Coronary artery (tissue), 2 donors: ENCODE data around the gene DCLK1.

Source experiments
- DNase-seq: peaks from one replicate; pipeline ENCODE4 v3.0.0-alpha.2; 2017; ENCODE audit warnings: low spot score
- H3K27ac ChIP-seq, 2 donors: fragments of 200-600 bp; sonication (generic); one replicate each; pipeline ENCODE4 v1.5.1; 2016 to 2019
- H3K4me3 ChIP-seq: fragments of 200-600 bp; sonication (generic); 2 replicates; pipeline ENCODE4 v1.5.1; 2016; ENCODE audit warnings: mild to moderate bottlenecking, moderate library complexity
- TF ChIP-seq, protein P1 (sequence below): fragments of 200-600 bp; sonication (generic); IDR thresholded peaks from one replicate; pipeline ENCODE4 v1.5.1; 2019; ENCODE audit warnings: antibody characterized with exemption

Gene DCLK1

DNA sequence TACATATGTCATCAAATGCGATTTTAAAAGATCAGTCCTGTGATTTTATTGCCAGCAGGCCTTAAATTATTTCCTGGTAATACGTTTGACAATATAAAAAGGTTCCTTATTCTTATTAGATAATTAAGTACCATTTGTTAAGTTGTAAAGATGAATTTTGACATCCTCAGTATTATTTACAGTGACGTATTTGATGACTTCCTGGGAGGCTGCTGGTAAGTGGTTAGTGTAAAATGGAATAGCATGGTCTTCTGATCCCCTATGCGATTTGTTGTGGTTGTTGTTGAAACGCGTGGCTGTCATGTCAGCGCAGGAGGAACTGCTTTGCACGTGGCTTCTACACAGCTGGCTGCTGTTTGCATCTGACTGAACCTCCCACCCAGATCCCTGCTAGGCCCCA lies 99.7 kb downstream of the DCLK1 start:
- no peak overlapping the region for H3K4me3 ChIP-seq
- TF ChIP-seq, protein P1, sequence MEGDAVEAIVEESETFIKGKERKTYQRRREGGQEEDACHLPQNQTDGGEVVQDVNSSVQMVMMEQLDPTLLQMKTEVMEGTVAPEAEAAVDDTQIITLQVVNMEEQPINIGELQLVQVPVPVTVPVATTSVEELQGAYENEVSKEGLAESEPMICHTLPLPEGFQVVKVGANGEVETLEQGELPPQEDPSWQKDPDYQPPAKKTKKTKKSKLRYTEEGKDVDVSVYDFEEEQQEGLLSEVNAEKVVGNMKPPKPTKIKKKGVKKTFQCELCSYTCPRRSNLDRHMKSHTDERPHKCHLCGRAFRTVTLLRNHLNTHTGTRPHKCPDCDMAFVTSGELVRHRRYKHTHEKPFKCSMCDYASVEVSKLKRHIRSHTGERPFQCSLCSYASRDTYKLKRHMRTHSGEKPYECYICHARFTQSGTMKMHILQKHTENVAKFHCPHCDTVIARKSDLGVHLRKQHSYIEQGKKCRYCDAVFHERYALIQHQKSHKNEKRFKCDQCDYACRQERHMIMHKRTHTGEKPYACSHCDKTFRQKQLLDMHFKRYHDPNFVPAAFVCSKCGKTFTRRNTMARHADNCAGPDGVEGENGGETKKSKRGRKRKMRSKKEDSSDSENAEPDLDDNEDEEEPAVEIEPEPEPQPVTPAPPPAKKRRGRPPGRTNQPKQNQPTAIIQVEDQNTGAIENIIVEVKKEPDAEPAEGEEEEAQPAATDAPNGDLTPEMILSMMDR = no peak
- DNase-seq = no peak
- H3K27ac ChIP-seq = no peak overlapping the region

DNA sequence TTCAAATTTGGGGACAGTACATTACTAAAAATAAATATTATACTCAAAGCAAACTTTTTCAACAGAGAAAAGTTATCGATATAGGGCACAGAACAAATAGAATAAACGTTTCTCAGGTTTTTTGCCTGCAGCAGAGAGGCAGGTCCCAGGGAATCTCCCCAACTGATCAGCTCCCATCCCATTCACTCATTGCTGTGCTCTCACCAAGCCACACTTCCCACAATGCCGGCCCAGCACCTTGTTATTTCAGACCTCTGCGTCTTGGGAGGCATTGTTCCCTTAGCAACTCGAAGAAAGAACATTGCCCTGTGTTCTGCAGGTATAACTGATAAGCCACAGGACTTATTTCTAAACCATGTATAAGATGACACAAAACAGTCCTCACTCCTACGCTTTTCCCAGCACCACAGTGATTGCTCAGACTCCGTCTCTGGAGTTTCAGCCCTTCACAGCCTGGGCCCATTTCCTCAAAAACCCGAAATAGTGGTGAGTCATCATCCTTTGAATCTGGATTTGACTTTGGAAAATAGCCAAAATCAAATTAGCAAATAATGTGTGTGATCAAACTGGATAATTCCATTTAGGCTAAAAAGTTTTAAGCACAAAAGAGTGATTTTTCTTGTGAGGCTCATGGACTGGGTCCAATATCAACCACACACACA lies 100.4 kb downstream of the DCLK1 start:
- TF ChIP-seq, protein P1 = no peak
- no peak for DNase-seq
- H3K4me3 ChIP-seq = no peak overlapping the region
- no peak overlapping the region for H3K27ac ChIP-seq

DNA sequence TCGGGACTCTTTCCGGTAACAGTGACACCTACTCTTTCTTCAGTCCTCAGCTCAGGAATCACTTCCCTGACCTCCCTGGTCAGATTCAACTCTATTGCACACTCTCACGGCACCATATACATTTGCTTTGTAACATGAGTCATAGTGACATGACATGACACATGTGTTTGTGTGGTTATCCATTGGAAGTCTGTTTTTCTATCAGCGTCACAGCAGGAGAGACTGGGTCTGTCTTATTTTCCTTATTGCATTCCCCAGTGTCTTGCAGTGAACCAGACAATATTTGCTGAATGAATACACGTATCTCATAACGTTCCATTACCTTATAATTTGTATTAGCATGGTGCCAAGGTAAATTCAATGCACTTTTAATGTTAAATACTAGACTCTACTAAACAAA lies 102.0 kb downstream of the DCLK1 start:
- Histone ChIP-seq H3K4me3 (no peak overlapping the region), H3K27ac (no peak overlapping the region)
- DNase-seq = no peak
- TF ChIP-seq, protein P1 = no peak

DNA sequence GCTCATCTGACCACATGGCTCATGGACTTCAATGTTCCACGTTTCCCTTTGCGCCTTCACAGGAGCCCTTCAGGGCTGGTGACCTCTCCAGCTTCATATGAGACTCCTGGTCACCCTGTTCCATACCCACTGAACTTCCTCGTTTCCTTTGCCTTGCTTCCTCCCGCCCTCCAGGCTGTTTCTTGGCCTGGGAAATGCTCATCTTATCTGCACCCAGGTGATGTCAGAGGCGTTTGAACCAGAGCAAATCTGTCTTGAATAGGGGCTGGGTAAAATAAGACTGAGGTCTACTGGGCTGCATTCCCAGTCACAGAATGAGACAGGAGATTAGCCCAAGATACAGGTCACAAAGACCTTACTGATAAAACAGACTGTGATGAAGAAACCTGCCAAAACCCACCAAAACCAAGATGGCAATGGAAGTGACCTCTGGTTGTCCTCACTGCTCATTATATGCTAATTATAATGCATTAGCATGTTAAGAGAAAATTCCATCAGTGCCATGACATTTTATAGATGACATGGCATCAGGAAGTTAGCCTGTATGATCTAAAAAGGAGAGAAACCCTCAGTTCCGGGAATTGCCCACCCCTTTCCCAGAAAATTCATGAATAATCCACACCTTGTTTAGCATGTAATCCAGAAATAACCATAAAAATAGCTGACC lies 102.7 kb downstream of the DCLK1 start:
- Histone ChIP-seq H3K4me3 (no peak overlapping the region), H3K27ac (no peak overlapping the region)
- DNase-seq = no peak
- TF ChIP-seq, protein P1 = no peak

DNA sequence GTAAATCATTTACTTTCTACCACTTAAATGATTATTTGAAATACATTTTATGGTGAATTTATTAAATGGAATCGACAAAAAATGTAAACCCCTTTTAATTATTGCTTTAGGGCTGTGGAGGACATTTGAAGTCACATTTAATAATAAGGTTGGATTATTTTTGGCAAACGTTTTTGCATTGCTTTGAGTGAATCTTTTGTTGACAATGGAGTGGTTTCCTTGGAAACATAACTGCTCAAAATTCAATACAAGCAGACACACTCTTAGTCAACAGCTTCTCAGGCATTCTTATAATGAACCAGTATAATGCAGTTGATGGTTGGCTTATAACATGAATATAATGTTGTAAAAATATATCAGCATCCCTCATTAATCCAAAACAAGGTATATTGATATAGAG lies 104.7 kb downstream of the DCLK1 start:
- TF ChIP-seq, protein P1 = no peak
- DNase-seq = no peak
- no peak overlapping the region for H3K27ac ChIP-seq

DNA sequence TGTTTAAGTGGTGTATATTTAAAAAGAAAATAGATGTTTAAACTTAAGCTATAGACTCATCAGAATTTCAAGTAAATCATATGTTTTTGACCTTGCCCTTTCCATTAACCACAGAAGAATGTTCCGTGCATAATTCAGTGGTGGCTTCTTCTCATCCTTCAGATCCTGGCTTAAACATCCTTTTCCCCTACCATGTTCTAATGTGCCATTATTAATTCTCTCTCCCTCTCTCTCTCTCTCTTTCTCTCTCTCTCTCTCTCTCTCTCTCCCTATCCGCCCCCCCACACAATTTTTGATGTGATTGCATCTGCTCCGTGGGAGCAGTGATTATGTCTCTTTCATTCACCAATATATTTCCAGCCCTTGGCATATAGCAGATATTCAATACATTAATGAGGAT lies 116.4 kb downstream of the DCLK1 start:
- no peak overlapping the region for H3K4me3 ChIP-seq
- TF ChIP-seq, protein P1 = no peak
- H3K27ac ChIP-seq = no peak overlapping the region
- DNase-seq = no peak

More for the DNA sequence above, 104.7 kb downstream of the DCLK1 start:
- H3K4me3 ChIP-seq = no peak overlapping the region
